Kidney epithelial cell (primary cell): ENCODE results near the gene RAC3. TPM values are rescaled to one million over a fixed set of nuclear protein-coding genes. Genes with fewer than 3 reads are reported as not detected.

Source experiments
- DNase-seq: peaks from one replicate; pipeline ENCODE4 v3.0.0-alpha.2; 2010; ENCODE audit warnings: low read depth
- H3K27me3 ChIP-seq: 2 replicates; pipeline ENCODE4 v1.6.0; 2011; ENCODE audit warnings: low read length; ENCODE audit not compliant: control insufficient read depth, insufficient read depth
- H3K36me3 ChIP-seq: 2 replicates; pipeline ENCODE4 v1.5.1; 2011; ENCODE audit warnings: low read length; ENCODE audit not compliant: control insufficient read depth, insufficient read depth
- H3K4me3 ChIP-seq: 2 replicates; pipeline ENCODE4 v1.5.1; 2011; ENCODE audit warnings: low read depth, mild to moderate bottlenecking, control low read depth, low read length
- CTCF ChIP-seq: IDR thresholded peaks from 2 replicates; pipeline ENCODE4 v1.5.1; 2011; ENCODE audit warnings: mild to moderate bottlenecking, moderate library complexity, low read length, control low read depth, inconsistent platforms; ENCODE audit not compliant: insufficient read depth, poor library complexity, severe bottlenecking
- total RNA-seq: library from RNA; depleted of rRNA; stranded (reverse); fragments of >200 nt; gene quantifications from 2 replicates; pipeline ENCODE4 v1.2.3, GENCODE V29; 2015

The RAC3 gene
- total RNA-seq, 1 donor from 2014 or later: 57.4 TPM

GRCh38 chr17:82050761-82051641 lies 19.5 kb downstream of the RAC3 start:
- Histone ChIP-seq H3K4me3 (peak overlapping the region; percentile 80), H3K36me3 (peaks cover 3% of the 10 kb centered on the region), H3K27me3 (no peaks in the 10 kb centered on the region)
- no peak for DNase-seq
- no peak for TF ChIP-seq CTCF

- Histone ChIP-seq H3K27me3 (no peaks in the 10 kb centered on the region), H3K36me3 (peaks cover 3% of the 10 kb centered on the region), H3K4me3 (peak within 1 kb of the TSS; percentile 80)
- DNase-seq: peak; percentile 25
- TF ChIP-seq CTCF: no peak
Observed at GRCh38 chr17:82051776-82052637, 20.5 kb downstream of the RAC3 start, which contains the start of the genes GPS1 and RFNG. Gene GPS1 (plus strand): TSS chr17:82051898. CDS start chr17:82051932, 34 bp downstream. Gene RFNG (minus strand): TSS chr17:82051811. CDS start chr17:82051766, 45 bp downstream.

- no peak for DNase-seq
- H3K36me3 ChIP-seq: peaks cover 3% of the 10 kb centered on the region
Observed at GRCh38 chr17:82052638-82053059, 21.2 kb downstream of the RAC3 start.

GRCh38 chr17:82053130-82053529 lies 21.7 kb downstream of the RAC3 start:
- TF ChIP-seq CTCF: no peak
- Histone ChIP-seq H3K27me3 (no peaks in the 10 kb centered on the region), H3K4me3 (peak overlapping the region; percentile 80), H3K36me3 (peaks cover 3% of the 10 kb centered on the region)
- no peak for DNase-seq

More at GRCh38 chr17:82052638-82053059, 21.2 kb downstream of the RAC3 start:
- TF ChIP-seq CTCF: no peak
- Histone ChIP-seq H3K4me3 (peak overlapping the region; percentile 80), H3K27me3 (no peaks in the 10 kb centered on the region)

GRCh38 chr17:82053556-82054263 lies 22.2 kb downstream of the RAC3 start:
- DNase-seq: no peak
- no peaks in the 10 kb centered on the region for H3K27me3 ChIP-seq
- H3K4me3 ChIP-seq: no peak overlapping the region
- peaks cover 2% of the 10 kb centered on the region for H3K36me3 ChIP-seq
- TF ChIP-seq CTCF: no peak
